Posterior vena cava (tissue), 2 donors: ENCODE results near the gene XPR1. TPM values are rescaled to one million over a fixed set of nuclear protein-coding genes. Genes with fewer than 3 reads are reported as not detected.
"Not testable (repeated sequence)": the region's sequence is repeated elsewhere in the genome, so short reads cannot be mapped to it uniquely, and the experiment has no call there.

Experiments
- DNase-seq: peaks from one replicate; pipeline ENCODE4 v3.0.0-alpha.2; 2020; ENCODE audit warnings: low spot score
- intact Hi-C, 2 donors: fragments of 100-400 bp; cut with DNase I; formaldehyde crosslinking; loops; one replicate each; pipeline versions ENCODE4 v1.14.1 to v1.14.2; 2022 to 2023
- total RNA-seq, 2 donors: library from RNA; stranded (reverse); fragmentation: NEBNext Ultra II Directional; extraction: Animal tissue kit (Norgen Biotek cat#: 25700); gene quantifications; one replicate each; pipeline ENCODE4 v1.2.1, GENCODE V29; 2021
- donor health status: DM: yes; HTN: yes; CAD: no.
- donor health status: DM: yes; HTN: yes; CAD: no.

XPR1 gene
- total RNA-seq, 2 donors from 2014 or later = 14.9 to 38.3 TPM

- no peak for DNase-seq
- intact Hi-C loops = no loop called here
Observed at GRCh38 chr1:180796897-180797640, 165.2 kb downstream of the XPR1 start.

GRCh38 chr1:180800945-180801344, 169.1 kb downstream of the XPR1 start:
- DNase-seq = no peak
- intact Hi-C loops = no loop called here

GRCh38 chr1:180802813-180803212, 171.0 kb downstream of the XPR1 start:
- intact Hi-C loops = no loop called here
- DNase-seq = no peak

GRCh38 chr1:180805316-180805715, 173.5 kb downstream of the XPR1 start:
- DNase-seq = no peak
- intact Hi-C loops = no loop called here

- intact Hi-C loops = no loop called here
- DNase-seq = no peak
Observed at GRCh38 chr1:180811298-180811697, 179.5 kb downstream of the XPR1 start.

- no peak for DNase-seq
- intact Hi-C loops = no loop called here
Observed at GRCh38 chr1:180811886-180812285, 180.1 kb downstream of the XPR1 start.

GRCh38 chr1:180814258-180814657, 182.4 kb downstream of the XPR1 start:
- intact Hi-C loops = no loop called here
- no peak for DNase-seq

GRCh38 chr1:180815188-180815587, 183.4 kb downstream of the XPR1 start:
- no peak for DNase-seq
- intact Hi-C loops = no loop called here

- intact Hi-C loops = no loop called here
- no peak for DNase-seq
Observed at GRCh38 chr1:180816132-180816531, 184.3 kb downstream of the XPR1 start.

- no peak for DNase-seq
- intact Hi-C loops = no loop called here
Observed at GRCh38 chr1:180821970-180822369, 190.1 kb downstream of the XPR1 start.

- DNase-seq, intact Hi-C loops: not testable (repeated sequence)
Observed at GRCh38 chr1:180831507-180831906, 199.7 kb downstream of the XPR1 start.

GRCh38 chr1:180833180-180833579, 201.4 kb downstream of the XPR1 start:
- intact Hi-C loops, DNase-seq: not testable (repeated sequence)

- no peak for DNase-seq
- intact Hi-C loops = no loop called here
Observed at GRCh38 chr1:180836449-180836848, 204.6 kb downstream of the XPR1 start.

GRCh38 chr1:180837020-180837419, 205.2 kb downstream of the XPR1 start:
- no peak for DNase-seq
- intact Hi-C loops = no loop called here

GRCh38 chr1:180838535-180838934, 206.7 kb downstream of the XPR1 start:
- DNase-seq = no peak
- intact Hi-C loops = no loop called here

- intact Hi-C loops = no loop called here
- no peak for DNase-seq
Observed at GRCh38 chr1:180839547-180839946, 207.7 kb downstream of the XPR1 start.

GRCh38 chr1:180841415-180841814, 209.6 kb downstream of the XPR1 start:
- intact Hi-C loops = no loop called here
- DNase-seq = no peak

- intact Hi-C loops = no loop called here
Observed at GRCh38 chr1:180842052-180842451, 210.2 kb downstream of the XPR1 start.

GRCh38 chr1:180842491-180843275, 210.9 kb downstream of the XPR1 start:
- intact Hi-C loops = no loop called here
- no peak for DNase-seq

More at GRCh38 chr1:180842052-180842451, 210.2 kb downstream of the XPR1 start:
- no peak for DNase-seq

- intact Hi-C loops = no loop called here
- no peak for DNase-seq
Observed at GRCh38 chr1:180845352-180845751, 213.5 kb downstream of the XPR1 start.

GRCh38 chr1:180848191-180848590, 216.4 kb downstream of the XPR1 start:
- intact Hi-C loops = no loop called here

More at GRCh38 chr1:180848191-180848590, 216.4 kb downstream of the XPR1 start:
- no peak for DNase-seq
